A549 treated with AZD9567 at 1 μM for 4 hours (cell line): ENCODE results near the gene GABRQ. TPM values are rescaled to one million over a fixed set of nuclear protein-coding genes. Genes with fewer than 3 reads are reported as not detected.

Experiments
- total RNA-seq: library from RNA; stranded (reverse); fragments of 200-300 nt; extraction: Qiagen RNA extraction; gene quantifications from 5 replicates; pipeline ENCODE4 v1.2.3, GENCODE V29; 2022; ENCODE audit not compliant: insufficient read depth

Gene GABRQ
- 0.15 to 0.24 TPM (median 0.19 TPM) in 4 of 5 replicates, not detected in the other for total RNA-seq

DNA sequence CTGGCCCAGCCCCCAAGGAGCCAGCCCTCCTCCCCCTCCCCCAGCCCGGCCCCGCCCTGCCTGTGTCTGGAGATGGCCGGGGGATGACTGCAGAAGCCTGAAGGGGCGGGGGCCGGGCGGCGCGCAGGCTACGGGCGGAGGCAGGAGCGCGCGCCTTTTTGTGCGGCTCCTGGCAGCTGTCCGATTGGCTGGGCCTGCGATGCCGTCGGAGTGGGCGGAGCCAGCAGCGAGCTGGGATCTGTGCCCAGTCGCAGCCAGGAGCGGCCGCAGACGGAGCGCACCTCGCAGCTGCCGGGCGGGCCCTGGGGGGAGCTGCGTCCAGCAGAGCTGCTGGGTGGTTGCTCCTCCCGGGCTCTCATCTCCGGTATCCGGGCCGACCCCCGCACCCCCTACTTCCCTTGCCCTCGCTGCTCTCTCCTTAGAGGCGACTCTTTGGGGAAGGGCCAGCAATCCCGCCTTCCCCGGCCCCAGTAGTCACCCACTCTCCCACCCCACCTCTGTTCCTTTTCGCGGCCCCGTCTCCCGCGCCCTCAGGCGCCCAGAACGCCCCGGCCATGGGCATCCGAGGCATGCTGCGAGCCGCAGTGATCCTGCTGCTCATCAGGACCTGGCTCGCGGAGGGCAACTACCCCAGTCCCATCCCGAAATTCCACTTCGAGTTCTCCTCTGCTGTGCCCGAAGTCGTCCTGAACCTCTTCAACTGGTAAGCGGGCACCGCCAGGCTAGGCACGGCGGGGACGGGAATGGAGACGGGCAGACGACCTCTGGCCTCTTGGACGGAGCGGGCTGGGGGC, at the start of gene GABRQ:
GABRQ (plus strand) TSS at position 247 of the 794 bp plus-strand sequence; CDS start at position 555, 308 bp downstream.

DNA sequence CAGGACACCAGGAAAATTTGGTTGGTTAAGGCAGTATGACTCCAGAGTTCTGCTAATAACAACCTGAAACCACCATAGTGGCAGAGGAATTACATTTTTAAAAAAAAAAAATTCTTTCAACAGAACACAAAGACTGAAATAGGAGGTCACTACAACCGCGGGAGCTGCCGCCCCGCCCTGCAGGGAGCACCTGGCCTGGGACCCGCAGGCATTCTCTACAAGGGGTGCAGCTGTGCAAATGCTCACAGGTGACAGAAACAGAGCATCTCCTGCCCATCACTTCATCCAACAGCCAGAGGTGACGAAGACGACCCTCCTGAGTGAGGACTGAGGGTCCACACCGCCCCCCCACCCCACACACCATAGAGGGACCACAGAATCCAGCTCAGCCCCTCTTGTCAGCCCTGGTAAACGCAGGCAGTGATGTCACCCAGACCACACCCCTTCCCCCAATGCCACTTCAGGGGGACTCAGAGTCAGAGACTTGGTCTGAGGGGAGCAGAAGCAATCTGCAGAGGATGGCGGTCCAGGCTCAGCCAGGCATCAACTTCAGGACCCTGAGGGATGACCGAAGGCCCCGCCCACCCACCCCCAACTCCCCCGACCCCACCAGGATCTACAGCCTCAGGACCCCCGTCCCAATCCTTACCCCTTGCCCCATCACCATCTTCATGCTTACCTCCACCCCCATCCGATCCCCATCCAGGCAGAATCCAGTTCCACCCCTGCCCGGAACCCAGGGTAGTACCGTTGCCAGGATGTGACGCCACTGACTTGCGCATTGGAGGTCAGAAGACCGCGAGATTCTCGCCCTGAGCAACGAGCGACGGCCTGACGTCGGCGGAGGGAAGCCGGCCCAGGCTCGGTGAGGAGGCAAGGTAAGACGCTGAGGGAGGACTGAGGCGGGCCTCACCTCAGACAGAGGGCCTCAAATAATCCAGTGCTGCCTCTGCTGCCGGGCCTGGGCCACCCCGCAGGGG, 60.5 kb downstream of the GABRQ start, which contains the start of gene MAGEA3:
MAGEA3 (plus strand) TSS at position 843 of the 980 bp plus-strand sequence. CDS start 2,039 bp downstream, outside the sequence.

Other genes with a start within 250 kb of the GABRQ start
- 0.39 to 0.47 TPM (median 0.40 TPM) in 4 of 5 replicates, not detected in the other for gene GABRA3, start 186.6 kb upstream of the GABRQ start, total RNA-seq
- gene MAGEA3, start 60.9 kb downstream of the GABRQ start, total RNA-seq, result 2.8 to 10.3 TPM (median 3.1 TPM) in 5 replicates
- not detected in 5 replicates for gene CSAG2, start 71.4 kb downstream of the GABRQ start, total RNA-seq
- gene MAGEA2B, start 76.7 kb downstream of the GABRQ start, total RNA-seq, result 0.32 TPM in 1 of 5 replicates, not detected in the others
- gene CSAG1, start 95.8 kb downstream of the GABRQ start, total RNA-seq, result 0.22 to 0.45 TPM (median 0.33 TPM) in 4 of 5 replicates, not detected in the other
- 0.09 to 0.18 TPM (median 0.13 TPM) in 4 of 5 replicates, not detected in the other for gene MAGEA12, start 95.9 kb downstream of the GABRQ start, total RNA-seq
- 0.05 to 0.09 TPM in 2 of 5 replicates, not detected in the others for gene MAGEA2, start 115.9 kb downstream of the GABRQ start, total RNA-seq
- gene CSAG3, start 121.3 kb downstream of the GABRQ start, total RNA-seq, result not detected in 5 replicates
- gene MAGEA6, start 131.8 kb downstream of the GABRQ start, total RNA-seq, result 10.9 to 13.8 TPM (median 12.8 TPM) in 5 replicates
- gene CETN2, start 192.9 kb downstream of the GABRQ start, total RNA-seq, result 70.3 to 87.6 TPM (median 75.6 TPM) in 5 replicates
- gene NSDHL, start 193.2 kb downstream of the GABRQ start, total RNA-seq, result 43.7 to 45.5 TPM (median 45.0 TPM) in 5 replicates